ENCODE data around the gene RPS3.

The RPS3 gene

GRCh38 chr11:75421035-75421602 lies 21.8 kb downstream of the RPS3 start:
- no peak for DNase-seq

- no peak for DNase-seq
These were observed 22.6 kb downstream of the RPS3 start for GRCh38 chr11:75421902-75422247.

- DNase-seq: no peak
These were observed 23.2 kb downstream of the RPS3 start for GRCh38 chr11:75422248-75423231.

GRCh38 chr11:75423721-75424120 lies 24.4 kb downstream of the RPS3 start:
- no peak for DNase-seq

GRCh38 chr11:75424396-75424795 lies 25.1 kb downstream of the RPS3 start:
- DNase-seq: no peak

GRCh38 chr11:75425422-75425821 lies 26.1 kb downstream of the RPS3 start:
- no peak for DNase-seq

GRCh38 chr11:75426720-75427086 lies 27.4 kb downstream of the RPS3 start:
- no peak for DNase-seq

- DNase-seq: no peak
These were observed 27.9 kb downstream of the RPS3 start for GRCh38 chr11:75427181-75427580.

GRCh38 chr11:75428281-75428724 lies 29.0 kb downstream of the RPS3 start:
- DNase-seq: no peak

- DNase-seq: peak; percentile 43
These were observed 29.8 kb downstream of the RPS3 start for GRCh38 chr11:75428989-75429640.

GRCh38 chr11:75429641-75429901 lies 30.3 kb downstream of the RPS3 start:
- no peak for DNase-seq

GRCh38 chr11:75429902-75430713 lies 30.8 kb downstream of the RPS3 start:
- peak; percentile 78 for DNase-seq

- no peak for DNase-seq
These were observed 31.6 kb downstream of the RPS3 start for GRCh38 chr11:75430714-75431532.

- no peak for DNase-seq
These were observed 32.5 kb downstream of the RPS3 start for GRCh38 chr11:75431533-75432525.

GRCh38 chr11:75432911-75433321 lies 33.6 kb downstream of the RPS3 start, which contains the start of gene KLHL35:
TSS of gene KLHL35 (minus strand) at chr11:75433203. CDS start at chr11:75430629, 2,574 bp downstream.
- no peak for DNase-seq

- DNase-seq: no peak
These were observed 34.1 kb downstream of the RPS3 start for GRCh38 chr11:75433443-75433842.

GRCh38 chr11:75434051-75434450 lies 34.7 kb downstream of the RPS3 start:
- no peak for DNase-seq

GRCh38 chr11:75434886-75435570 lies 35.7 kb downstream of the RPS3 start:
- DNase-seq: no peak

- DNase-seq: no peak
These were observed 36.2 kb downstream of the RPS3 start for GRCh38 chr11:75435571-75435925.

- no peak for DNase-seq
These were observed 37.5 kb downstream of the RPS3 start for GRCh38 chr11:75436806-75437205.

Data from GF-D8 (cell line).